NCI-H82 treated with DMSO at 0.1 percent for 48 hours (cell line): ENCODE measurements around the gene MALRD1.
A peak's percentile ranks its signal among the peaks of the same experiment; 100 is the strongest.

Source experiments
- DNase-seq: peaks from one replicate; lab custom pipeline; 2025; ENCODE audit not compliant: unreplicated experiment; lab: John Stamatoyannopoulos, UW

MALRD1 gene

GRCh38 chr10:19333631-19334030 lies 285.0 kb downstream of the MALRD1 start:
- DNase-seq, result no peak

GRCh38 chr10:19347621-19348020 lies 299.0 kb downstream of the MALRD1 start:
- no peak for DNase-seq

GRCh38 chr10:19367176-19367575 lies 318.6 kb downstream of the MALRD1 start:
- no peak for DNase-seq

GRCh38 chr10:19373988-19374387 lies 325.4 kb downstream of the MALRD1 start:
- no peak for DNase-seq

GRCh38 chr10:19385846-19386450 lies 337.3 kb downstream of the MALRD1 start:
- DNase-seq, result no peak

- no peak for DNase-seq
Observed at GRCh38 chr10:19408924-19409323, 360.3 kb downstream of the MALRD1 start.

- DNase-seq, result no peak
Observed at GRCh38 chr10:19411119-19411518, 362.5 kb downstream of the MALRD1 start.

- DNase-seq, result peak; percentile 1
Observed at GRCh38 chr10:19412531-19412930, 363.9 kb downstream of the MALRD1 start.

- no peak for DNase-seq
Observed at GRCh38 chr10:19416164-19416563, 367.6 kb downstream of the MALRD1 start.

GRCh38 chr10:19417740-19418139 lies 369.1 kb downstream of the MALRD1 start:
- no peak for DNase-seq

- DNase-seq, result no peak
Observed at GRCh38 chr10:19421674-19422073, 373.1 kb downstream of the MALRD1 start.

- no peak for DNase-seq
Observed at GRCh38 chr10:19426034-19426433, 377.4 kb downstream of the MALRD1 start.

GRCh38 chr10:19431622-19432351 lies 383.2 kb downstream of the MALRD1 start:
- no peak for DNase-seq

GRCh38 chr10:19449860-19450259 lies 401.3 kb downstream of the MALRD1 start:
- DNase-seq, result no peak

- no peak for DNase-seq
Observed at GRCh38 chr10:19451356-19451755, 402.8 kb downstream of the MALRD1 start.

- no peak for DNase-seq
Observed at GRCh38 chr10:19451937-19452336, 403.3 kb downstream of the MALRD1 start.

GRCh38 chr10:19453967-19454366 lies 405.4 kb downstream of the MALRD1 start:
- no peak for DNase-seq

GRCh38 chr10:19461588-19461987 lies 413.0 kb downstream of the MALRD1 start:
- no peak for DNase-seq

GRCh38 chr10:19466709-19467108 lies 418.1 kb downstream of the MALRD1 start:
- no peak for DNase-seq

GRCh38 chr10:19468413-19468812 lies 419.8 kb downstream of the MALRD1 start:
- DNase-seq, result no peak

GRCh38 chr10:19469521-19469920 lies 420.9 kb downstream of the MALRD1 start:
- DNase-seq, result no peak

GRCh38 chr10:19479854-19480253 lies 431.3 kb downstream of the MALRD1 start:
- no peak for DNase-seq

- no peak for DNase-seq
Observed at GRCh38 chr10:19480353-19480752, 431.8 kb downstream of the MALRD1 start.
